Hepatocyte (in vitro differentiated cells): Measurements from ENCODE around the gene SPHK2. TPM values are rescaled to one million over a fixed set of nuclear protein-coding genes. Genes with fewer than 3 reads are reported as not detected.
A peak's percentile ranks its signal among the peaks of the same experiment; 100 is the strongest.

Experiments used
- DNase-seq: peaks from one replicate; pipeline ENCODE4 v3.0.0-alpha.2; 2016; ENCODE audit warnings: low spot score
- H2AFZ ChIP-seq: fragments of 200-600 bp; sonication (generic); 2 replicates; pipeline ENCODE4 v1.6.0; 2016; ENCODE audit warnings: antibody characterized with exemption, mild to moderate bottlenecking
- H3K27ac ChIP-seq: fragments of 200-600 bp; sonication (generic); 2 replicates; pipeline ENCODE4 v1.5.1; 2016; ENCODE audit warnings: mild to moderate bottlenecking
- H3K27me3 ChIP-seq: fragments of 200-600 bp; sonication (generic); 2 replicates; pipeline ENCODE4 v1.6.1; 2016
- H3K36me3 ChIP-seq: fragments of 200-600 bp; sonication (generic); replicated peaks from 2 replicates; pipeline ENCODE4 v1.5.1; 2016; ENCODE audit warnings: low read depth; ENCODE audit not compliant: insufficient read depth
- H3K4me1 ChIP-seq: fragments of 200-600 bp; sonication (generic); 2 replicates; pipeline ENCODE4 v1.5.1; 2016; ENCODE audit warnings: mild to moderate bottlenecking, moderate library complexity; ENCODE audit not compliant: insufficient read depth
- H3K4me2 ChIP-seq: fragments of 200-600 bp; sonication (generic); 2 replicates; pipeline ENCODE4 v1.6.0; 2016
- H3K4me3 ChIP-seq: fragments of 200-600 bp; sonication (generic); 2 replicates; pipeline ENCODE4 v1.5.1; 2016; ENCODE audit warnings: mild to moderate bottlenecking
- H3K79me2 ChIP-seq: fragments of 200-600 bp; sonication (generic); 2 replicates; pipeline ENCODE4 v1.6.0; 2017; ENCODE audit warnings: mild to moderate bottlenecking
- H3K9me2 ChIP-seq: fragments of 200-600 bp; sonication (generic); replicated peaks from 2 replicates; pipeline ENCODE4 v1.6.0; 2017; ENCODE audit warnings: mild to moderate bottlenecking; ENCODE audit not compliant: insufficient read depth
- H3K9me3 ChIP-seq: fragments of 200-600 bp; sonication (generic); 2 replicates; pipeline ENCODE4 v1.5.1; 2016; ENCODE audit warnings: low read depth, mild to moderate bottlenecking
- H4K20me1 ChIP-seq: fragments of 200-600 bp; sonication (generic); 2 replicates; pipeline ENCODE4 v1.6.0; 2016; ENCODE audit warnings: mild to moderate bottlenecking; ENCODE audit not compliant: insufficient read depth, poor library complexity, severe bottlenecking
- CTCF ChIP-seq: fragments of 200-600 bp; sonication (generic); IDR thresholded peaks from 2 replicates; pipeline ENCODE4 v1.5.1; 2016; ENCODE audit warnings: antibody characterized with exemption, mild to moderate bottlenecking; ENCODE audit not compliant: poor library complexity
- EZH2 ChIP-seq: fragments of 200-600 bp; sonication (generic); IDR thresholded peaks from 2 replicates; pipeline ENCODE4 v1.6.1; 2016; ENCODE audit warnings: antibody characterized with exemption, mild to moderate bottlenecking, borderline replicate concordance
- EZH2phosphoT487 ChIP-seq: fragments of 200-600 bp; sonication (generic); IDR thresholded peaks from one replicate; pipeline ENCODE4 v1.6.1; 2018; ENCODE audit warnings: antibody characterized with exemption, mild to moderate bottlenecking, low read depth, moderate library complexity; ENCODE audit not compliant: unreplicated experiment, severe bottlenecking
- WGBS: methylation state at CpG from one replicate; pipeline ENCODE4 v1.1.6; 2016; ENCODE audit warnings: low lambda C conversion rate; ENCODE audit errors: missing lambda C conversion rate; 5-methylcytosine and 5-hydroxymethylcytosine counted together
- polyA plus RNA-seq: library from polyadenylated mRNA; unstranded; fragments of >200 nt; fragmentation: Nextera tagmentation; extraction: Ambion mirVana; gene quantifications from 2 replicates; pipeline ENCODE4 v1.2.1, GENCODE V29; 2016
- total RNA-seq: library from RNA; depleted of rRNA; stranded (reverse); fragments of >200 nt; gene quantifications from 2 replicates; pipeline ENCODE4 v1.2.3, GENCODE V29; 2014

The SPHK2 gene
- total and polyA plus RNA-seq, 2 experiments from 2014 or later: 39.4 to 56.7 TPM

- H4K20me1 ChIP-seq: peaks cover 34% of the 10 kb centered on the region
- no peak overlapping the region for H2AFZ ChIP-seq
- no peaks in the 10 kb centered on the region for H3K9me2 ChIP-seq
- H3K27me3 ChIP-seq: no peaks in the 10 kb centered on the region
- H3K4me1 ChIP-seq: peaks cover 29% of the 10 kb centered on the region
- no peak for TF ChIP-seq EZH2phosphoT487
- TF ChIP-seq CTCF: no peak
- TF ChIP-seq EZH2: no peak
- H3K4me2 ChIP-seq: peak overlapping the region; percentile 99
- peak overlapping the region; percentile 61 for H3K4me3 ChIP-seq
- H3K27ac ChIP-seq: peak overlapping the region; percentile 86
- no peaks in the 10 kb centered on the region for H3K9me3 ChIP-seq
- DNase-seq: peak; percentile 14
- H3K79me2 ChIP-seq: peaks cover 40% of the 10 kb centered on the region
- WGBS: 77% methylated on average over 18 of the region's 18 CpGs
- H3K36me3 ChIP-seq: no peaks in the 10 kb centered on the region
Observed at GRCh38 chr19:48617146-48617937, 2.0 kb upstream of the SPHK2 start.

- peak overlapping the region; percentile 99 for H3K4me2 ChIP-seq
- H3K4me3 ChIP-seq: peak overlapping the region; percentile 61
- TF ChIP-seq EZH2phosphoT487 (no peak), EZH2 (no peak), CTCF (no peak)
- 2% methylated on average over 18 of the region's 18 CpGs for WGBS
- H2AFZ ChIP-seq: no peak overlapping the region
- no peaks in the 10 kb centered on the region for H3K36me3 ChIP-seq
- peak; percentile 24 for DNase-seq
- peaks cover 34% of the 10 kb centered on the region for H4K20me1 ChIP-seq
- no peaks in the 10 kb centered on the region for H3K9me3 ChIP-seq
- H3K9me2 ChIP-seq: no peaks in the 10 kb centered on the region
- peaks cover 38% of the 10 kb centered on the region for H3K4me1 ChIP-seq
- peak overlapping the region; percentile 86 for H3K27ac ChIP-seq
- no peaks in the 10 kb centered on the region for H3K27me3 ChIP-seq
- peaks cover 40% of the 10 kb centered on the region for H3K79me2 ChIP-seq
Observed at GRCh38 chr19:48618278-48618915, 909 bp upstream of the SPHK2 start.

DNA sequence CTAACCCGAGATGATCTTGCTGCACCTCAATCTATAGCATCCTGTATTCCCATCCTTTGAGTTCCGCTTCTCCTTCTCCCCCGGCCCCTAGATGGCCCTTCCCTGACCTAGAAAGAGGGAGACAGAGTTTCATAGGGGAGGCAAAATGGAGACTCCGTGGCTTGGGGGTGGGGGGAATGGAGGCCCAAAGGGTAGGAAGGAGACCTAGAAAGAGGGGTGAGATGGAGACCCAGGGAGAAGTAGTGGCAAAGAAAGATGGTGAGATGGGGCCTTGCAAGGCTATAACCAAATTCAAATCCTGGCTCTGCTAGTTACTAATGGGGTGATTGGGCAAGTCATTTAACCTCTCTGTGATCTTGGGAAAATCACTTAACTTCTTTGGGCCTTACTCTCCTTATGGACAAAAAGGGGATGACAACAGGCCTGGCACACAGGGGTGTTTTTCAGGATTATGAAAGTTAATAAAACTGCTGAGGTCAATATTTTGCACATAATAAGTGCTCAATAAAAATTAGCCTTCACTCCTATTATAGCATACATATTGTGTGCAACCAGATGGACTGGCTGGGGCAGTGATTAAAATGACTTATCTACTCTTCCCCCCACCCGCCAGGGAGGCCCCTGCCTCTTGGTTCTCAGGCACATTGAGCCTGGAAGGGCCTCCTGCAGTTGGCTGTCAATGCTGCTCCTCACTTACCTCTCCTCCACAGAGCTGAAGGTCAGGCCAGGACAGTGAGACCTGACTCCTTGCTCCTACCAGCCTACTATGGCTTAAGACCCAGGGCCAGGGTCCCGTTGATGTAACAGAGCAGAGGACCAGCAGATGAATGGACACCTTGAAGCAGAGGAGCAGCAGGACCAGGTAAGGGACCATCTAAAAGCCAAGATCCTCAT, 633 bp downstream of the SPHK2 start:
- H4K20me1 ChIP-seq: peaks cover 34% of the 10 kb centered on the region
- no peaks in the 10 kb centered on the region for H3K27me3 ChIP-seq
- peaks cover 38% of the 10 kb centered on the region for H3K79me2 ChIP-seq
- H3K9me2 ChIP-seq: no peaks in the 10 kb centered on the region
- H3K4me1 ChIP-seq: peaks cover 36% of the 10 kb centered on the region
- peak overlapping the region; percentile 18 for H3K4me3 ChIP-seq
- H3K4me2 ChIP-seq: peak overlapping the region; percentile 71
- H3K9me3 ChIP-seq: no peaks in the 10 kb centered on the region
- peak overlapping the region; percentile 75 for H3K27ac ChIP-seq
- peak overlapping the region; percentile 13 for H2AFZ ChIP-seq
- DNase-seq: peak; percentile 8
- WGBS: 41% methylated on average over 6 of the region's 6 CpGs
- TF ChIP-seq CTCF (no peak), EZH2phosphoT487 (no peak), EZH2 (no peak)
- no peaks in the 10 kb centered on the region for H3K36me3 ChIP-seq
